GM18526 (cell line): ENCODE results near the gene APBB2.

Experiments used
- POLR2A ChIP-seq: IDR thresholded peaks from 3 replicates; pipeline ENCODE4 v1.6.1; 2011; ENCODE audit not compliant: insufficient read length; ENCODE audit errors: extremely low read depth

APBB2 gene

GRCh38 chr4:41060352-41061334, 153.7 kb downstream of the APBB2 start:
- TF ChIP-seq POLR2A: no peak

DNA sequence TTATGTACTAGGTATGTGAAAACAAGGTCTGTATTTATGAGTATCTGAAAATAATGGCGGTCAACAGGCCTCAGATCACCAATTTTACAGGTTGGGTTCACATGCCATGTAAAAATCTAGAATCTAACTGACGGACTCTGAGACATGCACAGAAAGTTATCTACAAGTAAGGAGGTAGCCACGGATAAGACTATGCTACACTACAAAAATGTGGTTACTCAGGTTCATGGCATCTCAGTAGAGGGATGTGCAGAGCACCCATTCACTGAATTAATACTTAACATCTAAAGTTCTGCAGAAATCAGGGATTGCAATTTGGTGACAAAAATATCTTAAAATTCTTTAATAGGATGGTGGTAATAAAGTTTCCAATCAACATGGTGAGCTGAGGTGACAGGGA, 155.9 kb downstream of the APBB2 start:
- no peak for TF ChIP-seq POLR2A

GRCh38 chr4:41057467-41057866, 156.9 kb downstream of the APBB2 start:
- TF ChIP-seq POLR2A: no peak

GRCh38 chr4:41052287-41052686, 162.1 kb downstream of the APBB2 start:
- TF ChIP-seq POLR2A: no peak

GRCh38 chr4:41050880-41051775, 163.2 kb downstream of the APBB2 start:
- no peak for TF ChIP-seq POLR2A

DNA sequence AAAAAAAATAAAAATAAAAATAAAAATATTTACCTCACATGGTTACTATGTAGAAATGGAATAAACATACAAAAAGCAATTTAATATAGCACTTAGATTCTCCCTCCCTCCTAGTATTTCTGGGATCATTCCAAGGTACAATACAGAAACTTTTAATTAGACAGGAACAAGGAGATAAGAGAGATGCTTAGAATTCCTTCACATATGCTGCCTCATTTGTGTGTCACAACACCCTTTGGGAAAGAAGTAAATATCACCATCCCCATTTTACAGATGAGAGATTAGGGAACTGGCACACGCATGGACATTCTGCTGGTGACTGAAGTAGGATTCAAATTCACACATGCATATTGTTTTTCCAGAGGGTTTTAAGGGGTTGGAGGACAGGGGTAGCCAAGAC, 164.2 kb downstream of the APBB2 start:
- no peak for TF ChIP-seq POLR2A

- no peak for TF ChIP-seq POLR2A
Measured at GRCh38 chr4:41044791-41045190, 169.6 kb downstream of the APBB2 start.

GRCh38 chr4:41044165-41044564, 170.2 kb downstream of the APBB2 start:
- TF ChIP-seq POLR2A: no peak

DNA sequence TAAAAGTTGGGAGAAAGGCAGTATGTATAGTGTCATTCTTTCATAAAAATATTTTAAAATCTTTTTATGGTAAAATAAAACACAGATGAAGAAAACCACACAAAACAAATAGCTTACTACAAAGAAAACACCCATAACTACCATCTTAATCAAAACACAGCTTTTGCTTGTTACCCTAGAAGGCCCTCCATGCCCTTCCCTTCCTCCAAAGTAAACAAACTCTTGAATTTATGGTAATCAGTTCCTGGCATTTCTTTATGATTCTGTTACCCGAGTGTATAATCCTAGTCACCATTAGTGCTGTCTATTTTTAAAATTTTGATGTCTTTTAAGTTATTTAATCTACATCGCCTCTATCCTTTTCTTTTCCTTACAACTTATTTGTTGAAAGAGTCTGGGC, 170.9 kb downstream of the APBB2 start:
- no peak for TF ChIP-seq POLR2A

DNA sequence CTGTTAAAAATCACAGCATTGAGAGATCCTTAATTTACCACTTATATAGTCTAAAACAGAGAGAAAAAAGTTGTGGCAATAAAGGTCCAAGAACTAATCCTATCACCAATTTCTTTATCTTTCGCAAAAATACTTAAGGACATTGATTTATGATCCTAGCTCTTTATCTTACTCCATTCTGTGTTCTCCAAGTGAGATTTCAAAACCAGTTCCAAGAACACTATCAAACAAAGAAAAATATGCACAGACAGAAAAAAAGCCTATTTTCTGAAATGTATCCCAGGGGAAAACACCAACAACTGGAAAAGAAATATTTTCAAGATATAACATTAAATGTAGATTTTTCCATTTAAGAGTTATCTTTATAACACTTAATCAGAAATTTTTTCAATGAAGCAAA, 172.8 kb downstream of the APBB2 start:
- no peak for TF ChIP-seq POLR2A

GRCh38 chr4:41039317-41039716, 175.0 kb downstream of the APBB2 start:
- TF ChIP-seq POLR2A: no peak

DNA sequence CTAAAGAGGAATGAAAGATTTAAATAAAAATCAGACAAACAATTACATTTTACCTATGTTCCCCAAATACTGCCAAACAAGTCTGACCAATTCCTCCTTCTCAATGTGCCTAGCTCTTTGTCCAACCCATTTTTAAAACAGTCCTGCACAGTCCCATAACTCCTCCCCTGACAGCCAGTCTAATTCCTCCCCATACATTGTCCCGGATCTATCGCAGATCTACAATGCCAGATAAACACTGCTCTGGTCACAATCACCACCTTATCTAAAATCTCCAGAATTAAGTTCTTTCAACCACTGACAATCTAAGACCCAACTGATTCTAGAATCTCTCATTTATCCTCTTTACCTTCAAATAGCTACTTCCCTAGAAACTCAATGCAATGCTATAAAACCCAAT, 176.0 kb downstream of the APBB2 start:
- TF ChIP-seq POLR2A: no peak

DNA sequence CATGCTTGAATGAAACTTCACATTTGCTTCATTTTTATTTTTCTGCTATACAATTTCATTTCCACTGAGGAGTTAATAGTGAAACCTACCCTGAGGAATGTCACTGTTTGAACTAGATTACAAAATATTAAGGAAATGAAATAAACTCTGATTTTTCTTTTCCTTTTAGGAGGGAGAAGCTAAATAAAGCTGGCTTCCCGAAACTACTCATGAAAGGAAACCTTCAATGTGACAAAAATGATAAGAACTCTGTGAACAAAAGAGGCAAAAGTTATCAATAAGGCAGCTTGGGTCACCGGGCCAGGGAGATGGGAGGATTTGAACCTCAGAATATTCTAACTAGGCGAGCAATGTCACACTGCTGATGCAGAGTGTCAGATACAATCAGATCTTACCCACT, 185.2 kb downstream of the APBB2 start:
- no peak for TF ChIP-seq POLR2A

DNA sequence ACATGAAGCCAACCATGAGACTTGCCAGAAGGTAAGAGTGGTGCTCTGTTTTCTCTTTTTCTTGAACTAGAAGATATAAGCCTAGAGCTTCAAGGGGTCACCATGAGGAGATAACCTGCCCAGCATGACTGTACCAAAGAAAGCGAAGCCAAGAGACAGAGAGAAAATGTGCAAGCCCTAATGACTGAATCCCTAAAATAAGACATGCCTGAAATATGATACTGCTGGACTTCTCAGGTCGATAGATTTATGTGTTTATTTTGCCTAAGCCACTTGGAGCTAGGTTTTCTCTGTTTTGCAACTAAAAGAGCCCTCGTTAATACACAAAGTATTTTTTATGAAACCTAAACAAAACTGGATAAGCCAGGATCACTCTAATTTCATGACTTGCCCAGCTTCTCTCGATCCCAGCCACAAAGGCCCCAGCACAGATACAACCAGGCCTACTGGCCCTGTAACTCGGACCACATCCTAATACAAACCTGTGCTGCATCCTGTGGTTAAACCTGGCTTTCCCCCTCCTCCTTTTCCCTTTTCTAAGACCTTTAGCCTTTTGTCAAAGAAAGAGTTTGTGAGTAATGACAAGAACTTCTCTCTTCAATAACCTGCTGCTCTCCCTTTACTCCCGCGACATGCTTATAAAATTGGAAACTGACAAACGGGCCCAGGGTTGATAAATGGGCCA, 185.8 kb downstream of the APBB2 start:
- TF ChIP-seq POLR2A: no peak

- no peak for TF ChIP-seq POLR2A
Measured at GRCh38 chr4:41026971-41027370, 187.4 kb downstream of the APBB2 start.
